Measurements from ENCODE around the gene FAM50B. TPM values are rescaled to one million over a fixed set of nuclear protein-coding genes. Genes with fewer than 3 reads are reported as not detected.

Gene FAM50B
- total and polyA plus RNA-seq, 2 of the 13 experiments (the other 11 are each of a cell fraction or from before 2014, with no cell fraction given), result 0.05 TPM; not detected in 1

- TF ChIP-seq MED8 (CRISPR knock-in tag; IDR thresholded peaks at IDR 0.05; ENCODE audit: insufficient replicate concordance), result no peak
- TF ChIP-seq NRL (CRISPR knock-in tag; IDR thresholded peaks at IDR 0.05; ENCODE audit: borderline replicate concordance), result peak; percentile 37; the same call in 1 of the 2 replicates
- TF ChIP-seq, protein P1, sequence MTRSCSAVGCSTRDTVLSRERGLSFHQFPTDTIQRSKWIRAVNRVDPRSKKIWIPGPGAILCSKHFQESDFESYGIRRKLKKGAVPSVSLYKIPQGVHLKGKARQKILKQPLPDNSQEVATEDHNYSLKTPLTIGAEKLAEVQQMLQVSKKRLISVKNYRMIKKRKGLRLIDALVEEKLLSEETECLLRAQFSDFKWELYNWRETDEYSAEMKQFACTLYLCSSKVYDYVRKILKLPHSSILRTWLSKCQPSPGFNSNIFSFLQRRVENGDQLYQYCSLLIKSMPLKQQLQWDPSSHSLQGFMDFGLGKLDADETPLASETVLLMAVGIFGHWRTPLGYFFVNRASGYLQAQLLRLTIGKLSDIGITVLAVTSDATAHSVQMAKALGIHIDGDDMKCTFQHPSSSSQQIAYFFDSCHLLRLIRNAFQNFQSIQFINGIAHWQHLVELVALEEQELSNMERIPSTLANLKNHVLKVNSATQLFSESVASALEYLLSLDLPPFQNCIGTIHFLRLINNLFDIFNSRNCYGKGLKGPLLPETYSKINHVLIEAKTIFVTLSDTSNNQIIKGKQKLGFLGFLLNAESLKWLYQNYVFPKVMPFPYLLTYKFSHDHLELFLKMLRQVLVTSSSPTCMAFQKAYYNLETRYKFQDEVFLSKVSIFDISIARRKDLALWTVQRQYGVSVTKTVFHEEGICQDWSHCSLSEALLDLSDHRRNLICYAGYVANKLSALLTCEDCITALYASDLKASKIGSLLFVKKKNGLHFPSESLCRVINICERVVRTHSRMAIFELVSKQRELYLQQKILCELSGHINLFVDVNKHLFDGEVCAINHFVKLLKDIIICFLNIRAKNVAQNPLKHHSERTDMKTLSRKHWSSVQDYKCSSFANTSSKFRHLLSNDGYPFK (CRISPR knock-in tag; IDR thresholded peaks at IDR 0.05; ENCODE audit: borderline replicate concordance), result peak; percentile 58; the same call in 1 of the 2 replicates
- TF ChIP-seq, protein P2, sequence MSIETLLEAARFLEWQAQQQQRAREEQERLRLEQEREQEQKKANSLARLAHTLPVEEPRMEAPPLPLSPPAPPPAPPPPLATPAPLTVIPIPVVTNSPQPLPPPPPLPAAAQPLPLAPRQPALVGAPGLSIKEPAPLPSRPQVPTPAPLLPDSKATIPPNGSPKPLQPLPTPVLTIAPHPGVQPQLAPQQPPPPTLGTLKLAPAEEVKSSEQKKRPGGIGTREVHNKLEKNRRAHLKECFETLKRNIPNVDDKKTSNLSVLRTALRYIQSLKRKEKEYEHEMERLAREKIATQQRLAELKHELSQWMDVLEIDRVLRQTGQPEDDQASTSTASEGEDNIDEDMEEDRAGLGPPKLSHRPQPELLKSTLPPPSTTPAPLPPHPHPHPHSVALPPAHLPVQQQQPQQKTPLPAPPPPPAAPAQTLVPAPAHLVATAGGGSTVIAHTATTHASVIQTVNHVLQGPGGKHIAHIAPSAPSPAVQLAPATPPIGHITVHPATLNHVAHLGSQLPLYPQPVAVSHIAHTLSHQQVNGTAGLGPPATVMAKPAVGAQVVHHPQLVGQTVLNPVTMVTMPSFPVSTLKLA (IDR thresholded peaks at IDR 0.05), result no peak
- TF ChIP-seq IKZF1 (IDR thresholded peaks at IDR 0.05), result no peak
- 0 out of 2 replicates have a peak, but pooled peaks have one; percentile 82 for TF ChIP-seq ZNF766 (CRISPR knock-in tag; IDR thresholded peaks at IDR 0.05; ENCODE audit: borderline replicate concordance)
- TF ChIP-seq, protein P3, sequence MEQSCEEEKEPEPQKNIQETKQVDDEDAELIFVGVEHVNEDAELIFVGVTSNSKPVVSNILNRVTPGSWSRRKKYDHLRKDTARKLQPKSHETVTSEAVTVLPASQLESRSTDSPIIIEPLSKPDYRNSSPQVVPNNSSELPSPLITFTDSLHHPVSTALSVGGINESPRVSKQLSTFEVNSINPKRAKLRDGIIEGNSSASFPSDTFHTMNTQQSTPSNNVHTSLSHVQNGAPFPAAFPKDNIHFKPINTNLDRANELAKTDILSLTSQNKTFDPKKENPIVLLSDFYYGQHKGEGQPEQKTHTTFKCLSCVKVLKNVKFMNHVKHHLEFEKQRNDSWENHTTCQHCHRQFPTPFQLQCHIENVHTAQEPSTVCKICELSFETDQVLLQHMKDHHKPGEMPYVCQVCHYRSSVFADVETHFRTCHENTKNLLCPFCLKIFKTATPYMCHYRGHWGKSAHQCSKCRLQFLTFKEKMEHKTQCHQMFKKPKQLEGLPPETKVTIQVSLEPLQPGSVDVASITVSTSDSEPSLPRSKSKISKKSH (CRISPR knock-in tag; IDR thresholded peaks at IDR 0.05; ENCODE audit: borderline replicate concordance), result no peak; the same call in 1 of the 2 replicates
- peak; percentile 61; the same call in 1 of the 2 replicates for TF ChIP-seq ZIK1 (CRISPR knock-in tag; IDR thresholded peaks at IDR 0.05; ENCODE audit: borderline replicate concordance, low read depth)
- TF ChIP-seq, protein P4, sequence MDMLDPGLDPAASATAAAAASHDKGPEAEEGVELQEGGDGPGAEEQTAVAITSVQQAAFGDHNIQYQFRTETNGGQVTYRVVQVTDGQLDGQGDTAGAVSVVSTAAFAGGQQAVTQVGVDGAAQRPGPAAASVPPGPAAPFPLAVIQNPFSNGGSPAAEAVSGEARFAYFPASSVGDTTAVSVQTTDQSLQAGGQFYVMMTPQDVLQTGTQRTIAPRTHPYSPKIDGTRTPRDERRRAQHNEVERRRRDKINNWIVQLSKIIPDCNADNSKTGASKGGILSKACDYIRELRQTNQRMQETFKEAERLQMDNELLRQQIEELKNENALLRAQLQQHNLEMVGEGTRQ (IDR thresholded peaks at IDR 0.05; ENCODE audit: low read depth, low read length), result no peak
- TF ChIP-seq, protein P4 (CRISPR knock-in tag; IDR thresholded peaks at IDR 0.05; ENCODE audit: borderline replicate concordance), result no peak
- TF ChIP-seq MLLT10 (CRISPR knock-in tag; IDR thresholded peaks at IDR 0.05), result no peak
- no peak for TF ChIP-seq ZNF530 (CRISPR knock-in tag; IDR thresholded peaks at IDR 0.05; ENCODE audit: low read depth)
- TF ChIP-seq PTBP1 (IDR thresholded peaks at IDR 0.05; ENCODE audit: low read depth, low read length, poor library complexity, severe bottlenecking), result no peak
- TF ChIP-seq SALL2 (CRISPR knock-in tag; IDR thresholded peaks at IDR 0.05), result peak; percentile 77; the same call in 1 of the 2 replicates
- no peak; a peak in 3 of 4 replicates for TF ChIP-seq NR2F1 (CRISPR knock-in tag; IDR thresholded peaks at IDR 0.05)
- TF ChIP-seq MTF2 (CRISPR knock-in tag; IDR thresholded peaks at IDR 0.05; ENCODE audit: borderline replicate concordance), result no peak
- TF ChIP-seq ZNF329 (CRISPR knock-in tag; IDR thresholded peaks at IDR 0.05; ENCODE audit: low read depth), result no peak
- TF ChIP-seq BRF2 (CRISPR knock-in tag; IDR thresholded peaks at IDR 0.05), result peak; percentile 52; the same call in 1 of the 2 replicates
- TF ChIP-seq SP2 (CRISPR knock-in tag; IDR thresholded peaks at IDR 0.05), result no peak
Observed at GRCh38 chr6:3806169-3806922, 42.8 kb upstream of the FAM50B start (continued).

Data from HepG2 (cell line).